HG02571 (cell line): ENCODE results near the gene DTNB.

Source experiments
- ATAC-seq: cut with Tn5 transposase; IDR thresholded peaks from one replicate; pipeline ENCODE4 v1.9.1; 2021; ENCODE audit warnings: mild to moderate bottlenecking, moderate library complexity; ENCODE audit not compliant: unreplicated experiment

The DTNB gene

GRCh38 chr2:25473758-25474340, 199.5 kb downstream of the DTNB start:
- ATAC-seq: no peak

GRCh38 chr2:25473131-25473530, 200.2 kb downstream of the DTNB start:
- ATAC-seq: no peak

- no peak for ATAC-seq
Observed at GRCh38 chr2:25470806-25471205, 202.6 kb downstream of the DTNB start.

GRCh38 chr2:25467743-25468142, 205.6 kb downstream of the DTNB start:
- no peak for ATAC-seq

GRCh38 chr2:25462021-25462420, 211.4 kb downstream of the DTNB start:
- ATAC-seq: no peak

GRCh38 chr2:25460261-25460905, 213.0 kb downstream of the DTNB start:
- no peak for ATAC-seq

- ATAC-seq: no peak
Observed at GRCh38 chr2:25454824-25455611, 218.4 kb downstream of the DTNB start.

- ATAC-seq: peak; percentile 62
Observed at GRCh38 chr2:25453199-25453905, 220.0 kb downstream of the DTNB start.

GRCh38 chr2:25448808-25449207, 224.6 kb downstream of the DTNB start:
- no peak for ATAC-seq

- ATAC-seq: no peak
Observed at GRCh38 chr2:25447018-25447417, 226.4 kb downstream of the DTNB start.

- no peak for ATAC-seq
Observed at GRCh38 chr2:25446122-25446521, 227.3 kb downstream of the DTNB start.

- ATAC-seq: no peak
Observed at GRCh38 chr2:25445464-25445863, 227.9 kb downstream of the DTNB start.

- ATAC-seq: no peak
Observed at GRCh38 chr2:25444608-25445270, 228.6 kb downstream of the DTNB start.

GRCh38 chr2:25443766-25444165, 229.6 kb downstream of the DTNB start:
- ATAC-seq: no peak

- ATAC-seq: no peak
Observed at GRCh38 chr2:25441353-25441752, 232.0 kb downstream of the DTNB start.

GRCh38 chr2:25438793-25439192, 234.6 kb downstream of the DTNB start:
- ATAC-seq: no peak

GRCh38 chr2:25437881-25438662, 235.3 kb downstream of the DTNB start:
- no peak for ATAC-seq

GRCh38 chr2:25435421-25435820, 238.0 kb downstream of the DTNB start:
- ATAC-seq: no peak

- ATAC-seq: no peak
Observed at GRCh38 chr2:25431604-25432003, 241.8 kb downstream of the DTNB start.

- no peak for ATAC-seq
Observed at GRCh38 chr2:25430556-25430955, 242.8 kb downstream of the DTNB start.
